ENCODE results near the gene LRBA. TPM values are rescaled to one million over a fixed set of nuclear protein-coding genes. Genes with fewer than 3 reads are reported as not detected.
"Not testable (repeated sequence)": the region's sequence is repeated elsewhere in the genome, so short reads cannot be mapped to it uniquely, and the experiment has no call there.

LRBA gene
- polyA plus RNA-seq, 1 donor: 25.7 TPM

GRCh38 chr4:150789864-150790263 is 225.2 kb downstream of the LRBA start:
- no peak for DNase-seq

- DNase-seq: no peak
Measured at GRCh38 chr4:150784939-150785338, 230.1 kb downstream of the LRBA start.

GRCh38 chr4:150784305-150784704 is 230.8 kb downstream of the LRBA start:
- DNase-seq: no peak

GRCh38 chr4:150782921-150783320 is 232.2 kb downstream of the LRBA start:
- no peak for DNase-seq

GRCh38 chr4:150782311-150782710 is 232.8 kb downstream of the LRBA start:
- DNase-seq: no peak

GRCh38 chr4:150781191-150781590 is 233.9 kb downstream of the LRBA start:
- DNase-seq: no peak

- DNase-seq: no peak
Measured at GRCh38 chr4:150779707-150780106, 235.4 kb downstream of the LRBA start.

GRCh38 chr4:150773729-150774449 is 241.2 kb downstream of the LRBA start:
- DNase-seq: no peak

- DNase-seq: no peak
Measured at GRCh38 chr4:150773032-150773431, 242.1 kb downstream of the LRBA start.

- DNase-seq: no peak
Measured at GRCh38 chr4:150771382-150771781, 243.7 kb downstream of the LRBA start.

- DNase-seq: no peak
Measured at GRCh38 chr4:150769845-150770244, 245.2 kb downstream of the LRBA start.

GRCh38 chr4:150769248-150769647 is 245.8 kb downstream of the LRBA start:
- DNase-seq: no peak

- DNase-seq: no peak
Measured at GRCh38 chr4:150768497-150768896, 246.6 kb downstream of the LRBA start.

GRCh38 chr4:150765216-150765615 is 249.9 kb downstream of the LRBA start:
- DNase-seq: no peak

- no peak for DNase-seq
Measured at GRCh38 chr4:150751648-150752047, 263.4 kb downstream of the LRBA start.

- no peak for DNase-seq
Measured at GRCh38 chr4:150750824-150751223, 264.3 kb downstream of the LRBA start.

GRCh38 chr4:150746156-150746555 is 268.9 kb downstream of the LRBA start:
- no peak for DNase-seq

GRCh38 chr4:150744570-150744969 is 270.5 kb downstream of the LRBA start:
- no peak for DNase-seq

- DNase-seq: no peak
Measured at GRCh38 chr4:150743564-150744342, 271.3 kb downstream of the LRBA start.

GRCh38 chr4:150742930-150743329 is 272.2 kb downstream of the LRBA start:
- not testable (repeated sequence) for DNase-seq

- no peak for DNase-seq
Measured at GRCh38 chr4:150739591-150739990, 275.5 kb downstream of the LRBA start.

- DNase-seq: no peak
Measured at GRCh38 chr4:150725957-150726523, 289.0 kb downstream of the LRBA start.

- no peak for DNase-seq
Measured at GRCh38 chr4:150723727-150724411, 291.2 kb downstream of the LRBA start.
